ENCODE data around the gene BMAL2.
A peak's percentile ranks its signal among the peaks of the same experiment; 100 is the strongest.

The BMAL2 gene, protein sequence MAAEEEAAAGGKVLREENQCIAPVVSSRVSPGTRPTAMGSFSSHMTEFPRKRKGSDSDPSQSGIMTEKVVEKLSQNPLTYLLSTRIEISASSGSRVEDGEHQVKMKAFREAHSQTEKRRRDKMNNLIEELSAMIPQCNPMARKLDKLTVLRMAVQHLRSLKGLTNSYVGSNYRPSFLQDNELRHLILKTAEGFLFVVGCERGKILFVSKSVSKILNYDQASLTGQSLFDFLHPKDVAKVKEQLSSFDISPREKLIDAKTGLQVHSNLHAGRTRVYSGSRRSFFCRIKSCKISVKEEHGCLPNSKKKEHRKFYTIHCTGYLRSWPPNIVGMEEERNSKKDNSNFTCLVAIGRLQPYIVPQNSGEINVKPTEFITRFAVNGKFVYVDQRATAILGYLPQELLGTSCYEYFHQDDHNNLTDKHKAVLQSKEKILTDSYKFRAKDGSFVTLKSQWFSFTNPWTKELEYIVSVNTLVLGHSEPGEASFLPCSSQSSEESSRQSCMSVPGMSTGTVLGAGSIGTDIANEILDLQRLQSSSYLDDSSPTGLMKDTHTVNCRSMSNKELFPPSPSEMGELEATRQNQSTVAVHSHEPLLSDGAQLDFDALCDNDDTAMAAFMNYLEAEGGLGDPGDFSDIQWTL

GRCh38 chr12:27332714-27333402 lies at the start of gene BMAL2:
Gene BMAL2, plus strand, starts transcription at chr12:27332836. Its CDS starts 237 bp downstream, at chr12:27333073.
- Mint-ChIP-seq H3K27ac (peak within 1 kb of the TSS; percentile 99), H3K4me3 (peak within 1 kb of the TSS; percentile 91 to 98), H3K4me1 (peaks cover 45 to 60% of the 10 kb centered on the region in 2 donors), H3K36me3 (peaks cover 5 to 24% of the 10 kb centered on the region in 2 donors), H3K9me3 (no peaks in the 10 kb centered on the region), H3K27me3 (no peaks in the 10 kb centered on the region)
- ATAC-seq (replicated peaks), result peak; percentile 45 to 53
- peak; percentile 50 for DNase-seq

DNA sequence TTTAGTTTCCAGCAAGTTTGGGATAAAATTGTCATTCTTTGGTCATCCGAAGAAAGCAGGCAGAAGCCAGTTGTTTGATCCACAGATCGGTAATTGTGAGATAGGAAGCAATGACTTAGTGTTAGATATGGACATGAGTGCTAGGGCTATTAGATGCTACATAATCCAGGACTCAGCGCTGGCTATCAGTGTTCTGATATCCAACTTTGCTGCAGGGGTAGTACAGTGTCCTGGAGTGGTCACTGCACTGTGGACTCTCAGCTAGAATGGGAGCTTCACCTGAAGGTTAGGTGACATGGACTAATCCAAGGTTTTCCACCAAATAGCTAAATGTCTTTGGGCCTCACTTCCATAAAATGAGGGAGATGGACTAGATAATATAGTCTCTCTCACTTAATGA lies 48.6 kb upstream of the BMAL2 start:
- H3K4me1 Mint-ChIP-seq, result peaks cover 21 to 25% of the 10 kb centered on the region in 2 donors
- no peak for DNase-seq

DNA sequence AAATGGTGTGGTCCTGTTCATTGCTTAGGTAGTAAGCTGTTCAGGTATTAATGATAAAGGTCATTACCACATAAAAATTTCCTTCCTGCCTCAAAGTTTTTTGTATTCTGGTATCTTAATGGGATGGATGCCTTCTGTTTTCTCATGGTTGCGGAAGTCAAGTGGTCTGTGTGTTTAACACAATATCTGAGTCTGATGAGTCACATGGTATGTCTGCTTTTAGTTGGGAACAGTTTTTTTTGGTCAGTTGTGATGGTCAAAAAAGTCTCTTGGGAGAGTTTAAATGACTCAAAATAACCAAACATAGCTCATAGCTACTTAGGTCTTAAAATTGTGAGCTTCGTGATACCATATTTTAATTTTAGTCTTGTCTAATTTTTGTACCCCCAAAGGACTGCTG lies 47.9 kb upstream of the BMAL2 start:
- ATAC-seq (replicated peaks) (peak; percentile 59 to 74), DNase-seq (no peak)
- peaks cover 23% of the 10 kb centered on the region in 2 donors for H3K36me3 Mint-ChIP-seq
- no peaks in the 10 kb centered on the region for H3K27me3 Mint-ChIP-seq
- peaks cover 22 to 25% of the 10 kb centered on the region in 2 donors for H3K4me1 Mint-ChIP-seq
- H3K27ac Mint-ChIP-seq, result peak overlapping the region; percentile 44
- no peaks in the 10 kb centered on the region for H3K9me3 Mint-ChIP-seq
- peak overlapping the region in 1 of 2 donors; percentile 3 for H3K4me3 Mint-ChIP-seq

More for the DNA sequence above, 48.6 kb upstream of the BMAL2 start:
- Mint-ChIP-seq H3K4me3 (no peak overlapping the region), H3K36me3 (peaks cover 23% of the 10 kb centered on the region in 2 donors), H3K27me3 (no peaks in the 10 kb centered on the region), H3K9me3 (no peaks in the 10 kb centered on the region), H3K27ac (no peak overlapping the region)
- ATAC-seq (replicated peaks), result no peak

- no peaks in the 10 kb centered on the region for H3K27me3 Mint-ChIP-seq
- H3K4me1 Mint-ChIP-seq, result peaks cover 24 to 30% of the 10 kb centered on the region in 2 donors
- H3K4me3 Mint-ChIP-seq, result no peak overlapping the region
- DNase-seq, result no peak
- peaks cover 22 to 24% of the 10 kb centered on the region in 2 donors for H3K36me3 Mint-ChIP-seq
- no peak for ATAC-seq (replicated peaks)
- H3K27ac Mint-ChIP-seq, result no peak overlapping the region
- H3K9me3 Mint-ChIP-seq, result no peaks in the 10 kb centered on the region
Measured at GRCh38 chr12:27285403-27285802, 47.2 kb upstream of the BMAL2 start.

DNA sequence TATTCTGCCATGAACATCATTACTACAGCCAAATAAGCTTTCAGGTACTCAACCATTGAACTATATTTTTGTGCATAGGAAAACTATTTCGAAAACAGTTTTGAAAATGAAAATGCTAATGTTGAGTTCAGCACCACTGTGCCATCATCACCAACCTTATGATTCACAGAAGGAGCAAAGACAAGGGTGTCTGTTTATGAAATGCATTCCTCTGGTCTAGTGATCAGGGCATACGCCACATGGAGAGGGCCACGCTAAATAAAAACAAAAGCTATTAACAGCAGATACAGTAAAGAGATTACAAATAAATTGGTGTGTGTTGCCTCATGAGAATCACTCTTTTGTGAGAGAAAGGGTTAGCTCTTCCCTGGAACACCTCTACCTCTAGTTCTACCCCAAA lies 43.2 kb upstream of the BMAL2 start:
- no peak overlapping the region for H3K27ac Mint-ChIP-seq
- no peaks in the 10 kb centered on the region for H3K27me3 Mint-ChIP-seq
- H3K4me1 Mint-ChIP-seq, result peaks cover 24 to 46% of the 10 kb centered on the region in 2 donors
- ATAC-seq (replicated peaks) (no peak), DNase-seq (no peak)
- no peak overlapping the region for H3K4me3 Mint-ChIP-seq
- no peaks in the 10 kb centered on the region for H3K9me3 Mint-ChIP-seq
- H3K36me3 Mint-ChIP-seq, result peaks cover 28 to 34% of the 10 kb centered on the region in 2 donors

DNA sequence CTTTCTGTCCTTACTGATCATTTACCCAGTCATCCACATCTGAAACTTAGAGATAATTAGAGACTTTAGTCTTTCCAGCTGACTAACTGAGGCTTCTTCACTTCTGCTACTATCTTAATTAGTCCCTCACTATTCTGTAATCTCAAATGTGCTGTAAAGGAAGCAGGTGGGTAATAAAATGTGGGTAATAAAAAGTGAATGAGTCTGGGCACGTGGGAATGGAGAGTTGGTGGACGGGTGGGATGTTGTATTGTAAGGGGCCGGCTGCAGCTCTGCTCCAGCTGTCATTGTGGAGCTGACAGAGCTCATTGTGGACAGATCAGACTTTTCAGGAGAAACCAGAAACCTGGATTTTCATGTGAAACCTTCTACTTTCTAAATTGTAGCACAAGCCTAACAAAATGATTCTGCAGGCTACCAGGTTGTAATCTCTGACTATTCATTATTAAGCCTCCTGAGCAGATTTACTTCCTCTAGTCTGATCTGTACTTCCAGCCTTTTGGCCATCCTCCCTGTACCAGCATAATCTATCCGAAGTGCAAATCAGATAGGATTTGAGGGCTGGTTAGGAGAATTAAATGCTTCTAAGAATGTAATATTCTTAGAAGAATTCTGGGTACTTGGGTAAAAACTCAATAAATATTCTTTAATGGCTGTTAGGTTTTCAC lies 42.0 kb upstream of the BMAL2 start:
- Mint-ChIP-seq H3K4me3 (no peak overlapping the region), H3K27ac (peak overlapping the region; percentile 21), H3K27me3 (no peaks in the 10 kb centered on the region), H3K4me1 (peaks cover 21 to 44% of the 10 kb centered on the region in 2 donors), H3K9me3 (no peaks in the 10 kb centered on the region), H3K36me3 (peaks cover 28 to 38% of the 10 kb centered on the region in 2 donors)
- DNase-seq, result no peak
- ATAC-seq (replicated peaks), result no peak

GRCh38 chr12:27291862-27292261 lies 40.8 kb upstream of the BMAL2 start:
- Mint-ChIP-seq H3K27ac (no peak overlapping the region), H3K36me3 (peaks cover 26 to 46% of the 10 kb centered on the region in 2 donors), H3K4me1 (peaks cover 23 to 40% of the 10 kb centered on the region in 2 donors), H3K9me3 (no peaks in the 10 kb centered on the region), H3K27me3 (no peaks in the 10 kb centered on the region), H3K4me3 (no peak overlapping the region)
- ATAC-seq (replicated peaks), result no peak
- no peak for DNase-seq

- Mint-ChIP-seq H3K4me3 (no peak overlapping the region), H3K9me3 (no peaks in the 10 kb centered on the region), H3K36me3 (peaks cover 25 to 45% of the 10 kb centered on the region in 2 donors), H3K4me1 (peaks cover 20 to 40% of the 10 kb centered on the region in 2 donors), H3K27ac (no peak overlapping the region), H3K27me3 (no peaks in the 10 kb centered on the region)
- no peak for DNase-seq
- no peak for ATAC-seq (replicated peaks)
Measured at GRCh38 chr12:27292718-27293117, 39.9 kb upstream of the BMAL2 start.

DNA sequence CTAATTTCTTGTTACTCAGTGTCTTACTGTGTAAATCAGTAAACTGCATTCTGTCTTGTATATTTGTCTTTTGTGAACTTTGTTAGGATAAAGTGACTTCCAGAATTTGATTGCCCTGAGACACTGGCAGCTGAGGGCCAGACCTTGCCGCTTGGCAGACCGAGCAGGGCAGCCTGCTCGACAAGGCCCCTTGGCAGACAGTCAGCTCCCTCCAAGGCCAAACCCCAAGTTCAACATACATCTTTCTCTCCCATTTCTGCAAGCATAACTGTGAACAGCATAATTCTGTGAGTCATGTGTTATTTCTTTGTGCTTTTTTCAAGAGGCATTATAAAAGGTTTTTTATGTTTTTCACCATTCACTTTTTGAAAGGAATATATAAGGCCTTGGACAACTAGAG lies 39.2 kb upstream of the BMAL2 start:
- DNase-seq (no peak), ATAC-seq (replicated peaks) (no peak)
- H3K36me3 Mint-ChIP-seq, result peaks cover 30 to 50% of the 10 kb centered on the region in 2 donors
- H3K27ac Mint-ChIP-seq, result no peak overlapping the region
- no peaks in the 10 kb centered on the region for H3K27me3 Mint-ChIP-seq
- H3K4me1 Mint-ChIP-seq, result peaks cover 19 to 42% of the 10 kb centered on the region in 2 donors
- H3K4me3 Mint-ChIP-seq, result no peak overlapping the region
- H3K9me3 Mint-ChIP-seq, result no peaks in the 10 kb centered on the region

DNA sequence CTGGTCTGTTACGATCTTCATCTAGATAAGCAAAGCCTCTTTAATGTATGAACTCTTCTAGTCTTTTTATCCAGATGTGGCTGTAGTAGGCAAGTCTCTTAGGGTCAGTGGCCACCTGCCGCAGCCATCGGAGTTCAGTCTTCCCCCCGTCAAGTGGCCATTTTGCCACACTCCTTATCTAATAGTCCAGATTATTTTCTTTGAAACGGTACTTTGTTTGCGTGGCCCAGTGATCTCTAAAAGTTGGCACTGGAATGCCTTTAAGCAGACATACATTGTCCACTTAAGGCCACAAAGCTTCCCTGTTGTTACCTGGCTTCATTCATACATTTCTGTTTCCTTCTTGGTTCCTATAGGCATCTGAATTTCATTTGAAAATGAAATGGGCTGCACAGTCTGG lies 36.0 kb upstream of the BMAL2 start:
- ATAC-seq (replicated peaks) (no peak), DNase-seq (no peak)
- Mint-ChIP-seq H3K36me3 (peaks cover 37 to 57% of the 10 kb centered on the region in 2 donors), H3K27me3 (no peaks in the 10 kb centered on the region), H3K4me3 (no peak overlapping the region), H3K4me1 (peaks cover 9 to 31% of the 10 kb centered on the region in 2 donors), H3K9me3 (no peaks in the 10 kb centered on the region), H3K27ac (no peak overlapping the region)

DNA sequence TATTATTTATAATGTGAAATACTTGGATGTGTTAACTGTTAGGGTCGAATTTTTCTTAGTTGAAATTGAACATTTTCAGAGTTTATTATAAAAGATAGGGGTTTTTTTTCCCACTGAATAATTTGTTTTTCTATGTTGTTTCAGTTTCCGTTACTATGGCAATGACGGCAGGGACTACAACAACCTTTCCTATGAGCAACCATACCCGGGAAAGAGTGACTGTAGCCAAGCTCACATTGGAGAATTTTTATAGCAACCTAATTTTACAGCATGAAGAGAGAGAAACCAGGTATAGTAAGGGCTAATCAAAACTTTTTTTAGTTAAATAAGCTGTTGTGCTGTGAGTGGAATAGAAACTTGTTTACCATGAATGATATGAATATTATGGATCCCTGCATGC lies 35.1 kb upstream of the BMAL2 start:
- ATAC-seq (replicated peaks), result no peak

GRCh38 chr12:27299102-27299501 lies 33.5 kb upstream of the BMAL2 start:
- peaks cover 36 to 58% of the 10 kb centered on the region in 2 donors for H3K36me3 Mint-ChIP-seq
- H3K9me3 Mint-ChIP-seq, result no peaks in the 10 kb centered on the region
- no peaks in the 10 kb centered on the region for H3K27me3 Mint-ChIP-seq
- no peak overlapping the region for H3K4me3 Mint-ChIP-seq
- DNase-seq (no peak), ATAC-seq (replicated peaks) (no peak)
- peaks cover 13 to 24% of the 10 kb centered on the region in 2 donors for H3K4me1 Mint-ChIP-seq
- H3K27ac Mint-ChIP-seq, result peak overlapping the region; percentile 6

More for the DNA sequence above, 35.1 kb upstream of the BMAL2 start:
- Mint-ChIP-seq H3K4me1 (peaks cover 9 to 31% of the 10 kb centered on the region in 2 donors), H3K27ac (no peak overlapping the region), H3K36me3 (peaks cover 37 to 57% of the 10 kb centered on the region in 2 donors), H3K27me3 (no peaks in the 10 kb centered on the region), H3K4me3 (no peak overlapping the region), H3K9me3 (no peaks in the 10 kb centered on the region)
- no peak for DNase-seq

DNA sequence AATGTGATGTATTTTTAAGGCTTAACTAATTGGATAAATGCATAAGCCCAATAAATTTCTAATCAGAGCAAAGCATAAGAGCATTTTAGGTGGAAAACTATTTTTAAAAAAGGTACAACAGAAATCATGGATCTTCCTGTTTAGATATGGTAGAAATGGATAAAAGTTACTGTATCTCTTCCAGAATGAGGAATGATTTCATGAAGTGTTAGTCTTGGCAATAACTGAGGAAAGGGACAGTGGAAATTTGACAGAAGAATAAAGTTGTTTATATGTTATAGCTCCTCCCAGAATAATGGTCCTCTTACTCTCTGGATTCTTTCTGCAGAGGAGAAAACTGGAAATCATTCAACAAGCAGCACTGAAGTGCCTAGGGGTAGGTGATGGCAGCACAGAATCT lies 32.4 kb upstream of the BMAL2 start:
- no peaks in the 10 kb centered on the region for H3K9me3 Mint-ChIP-seq
- peaks cover 12 to 18% of the 10 kb centered on the region in 2 donors for H3K4me1 Mint-ChIP-seq
- ATAC-seq (replicated peaks) (no peak), DNase-seq (no peak)
- H3K36me3 Mint-ChIP-seq, result peaks cover 33 to 54% of the 10 kb centered on the region in 2 donors
- no peak overlapping the region for H3K27ac Mint-ChIP-seq
- H3K27me3 Mint-ChIP-seq, result no peaks in the 10 kb centered on the region
- no peak overlapping the region for H3K4me3 Mint-ChIP-seq

Measured in stimulated activated naive B cell treated with anti-CD40 and anti-IgM and Interleukin-4, amounts not matched to agents 10 μg/mL and 1 μg/mL and 100 μg/mL, for 72 hours (primary cell).